GM12801 (cell line): Measurements from ENCODE around the gene SCUBE3.

ENCODE experiments used
- TF ChIP-seq, protein P1 (sequence below): IDR thresholded peaks from one replicate; pipeline ENCODE4 v1.5.1; 2011; ENCODE audit warnings: control low read depth; ENCODE audit not compliant: insufficient read length; ENCODE audit errors: extremely low read depth

Gene SCUBE3

DNA sequence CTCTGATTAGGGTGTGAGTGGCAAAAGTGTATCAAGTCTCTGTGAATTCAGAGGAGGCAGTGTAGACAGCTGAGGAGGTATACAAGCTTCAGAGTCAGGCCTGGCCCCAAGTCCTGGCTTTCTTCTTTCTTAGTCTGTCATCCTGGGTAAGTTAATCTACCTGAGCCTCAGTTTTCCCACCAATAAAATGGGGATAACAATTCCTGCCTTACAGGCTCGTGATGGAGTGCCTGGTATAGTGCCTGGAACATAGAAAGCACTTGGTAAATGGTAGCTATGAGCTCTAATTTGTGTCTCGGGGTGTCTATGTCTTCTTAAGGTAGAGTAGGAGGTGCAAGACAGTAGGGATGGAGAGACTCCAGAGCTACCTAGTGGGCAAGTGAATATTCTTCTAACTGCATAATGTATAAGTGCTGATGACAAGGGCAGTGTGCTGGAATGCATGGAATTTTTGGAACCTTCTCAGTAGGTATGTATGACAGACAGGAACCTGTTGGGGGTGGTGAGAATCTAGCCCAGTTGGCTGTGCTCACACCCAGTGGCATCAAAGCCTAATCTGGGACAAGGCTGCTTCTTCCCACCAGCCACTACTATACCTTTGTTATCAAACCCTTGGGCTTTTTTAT is 4.0 kb upstream of the SCUBE3 start:
- TF ChIP-seq, protein P1, sequence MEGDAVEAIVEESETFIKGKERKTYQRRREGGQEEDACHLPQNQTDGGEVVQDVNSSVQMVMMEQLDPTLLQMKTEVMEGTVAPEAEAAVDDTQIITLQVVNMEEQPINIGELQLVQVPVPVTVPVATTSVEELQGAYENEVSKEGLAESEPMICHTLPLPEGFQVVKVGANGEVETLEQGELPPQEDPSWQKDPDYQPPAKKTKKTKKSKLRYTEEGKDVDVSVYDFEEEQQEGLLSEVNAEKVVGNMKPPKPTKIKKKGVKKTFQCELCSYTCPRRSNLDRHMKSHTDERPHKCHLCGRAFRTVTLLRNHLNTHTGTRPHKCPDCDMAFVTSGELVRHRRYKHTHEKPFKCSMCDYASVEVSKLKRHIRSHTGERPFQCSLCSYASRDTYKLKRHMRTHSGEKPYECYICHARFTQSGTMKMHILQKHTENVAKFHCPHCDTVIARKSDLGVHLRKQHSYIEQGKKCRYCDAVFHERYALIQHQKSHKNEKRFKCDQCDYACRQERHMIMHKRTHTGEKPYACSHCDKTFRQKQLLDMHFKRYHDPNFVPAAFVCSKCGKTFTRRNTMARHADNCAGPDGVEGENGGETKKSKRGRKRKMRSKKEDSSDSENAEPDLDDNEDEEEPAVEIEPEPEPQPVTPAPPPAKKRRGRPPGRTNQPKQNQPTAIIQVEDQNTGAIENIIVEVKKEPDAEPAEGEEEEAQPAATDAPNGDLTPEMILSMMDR: no peak

- TF ChIP-seq, protein P1: no peak
Observed at GRCh38 chr6:35213298-35213791, 411 bp upstream of the SCUBE3 start.

DNA sequence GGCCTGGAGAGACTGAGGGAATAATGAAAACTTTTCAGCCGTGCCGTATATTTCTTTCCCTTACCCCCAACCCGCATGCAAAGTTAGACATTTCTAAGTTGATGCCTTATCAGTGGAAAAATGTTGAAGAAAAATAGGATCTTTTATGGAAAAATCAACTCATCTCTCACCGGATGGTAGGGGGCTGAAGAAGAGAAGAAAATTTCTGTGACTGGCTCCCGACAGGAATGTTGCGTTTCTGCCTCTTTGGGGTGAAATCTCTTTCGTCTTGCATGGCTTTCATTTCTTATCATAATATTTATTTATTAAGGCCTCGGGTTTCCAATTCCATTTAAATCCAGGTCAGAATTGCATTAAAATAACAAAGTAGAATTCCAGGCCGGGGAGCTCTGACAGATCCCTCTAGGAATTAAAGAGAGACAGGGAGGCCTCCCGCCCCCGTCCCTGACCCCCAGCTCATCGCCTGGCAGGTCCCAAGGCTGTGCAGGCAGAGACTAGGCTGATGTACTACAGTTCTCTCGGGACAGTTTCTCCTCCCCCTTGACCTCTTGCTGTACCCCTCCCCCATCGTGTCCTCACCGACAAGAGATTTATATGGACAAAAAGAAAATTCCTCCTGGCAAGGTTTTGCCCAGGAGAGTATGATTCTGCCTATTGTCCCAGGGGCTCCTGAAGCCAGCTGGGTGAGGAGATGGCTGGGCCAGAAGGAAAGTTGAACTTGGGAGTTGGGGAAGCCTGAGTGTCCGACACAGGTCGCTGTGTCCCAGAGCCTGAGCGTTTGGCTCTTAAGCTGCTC is 1.3 kb downstream of the SCUBE3 start:
- TF ChIP-seq, protein P1: no peak

GRCh38 chr6:35215665-35216411 is 2.1 kb downstream of the SCUBE3 start:
- TF ChIP-seq, protein P1: no peak

DNA sequence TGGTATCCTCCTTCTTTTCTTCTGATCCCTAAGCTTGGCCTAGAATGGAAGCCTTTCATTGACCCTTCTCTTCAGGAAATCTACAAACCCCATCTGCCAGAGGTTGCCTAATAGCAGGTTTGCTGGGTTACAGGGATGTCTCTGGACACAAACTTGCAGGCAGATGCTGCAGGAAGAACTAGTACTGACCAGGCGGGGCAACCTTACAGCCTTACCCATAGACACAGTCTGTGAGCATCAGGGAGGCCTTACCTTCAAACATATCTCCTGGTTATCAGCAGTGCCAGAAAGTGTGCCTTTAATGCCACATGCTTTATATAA is 2.6 kb downstream of the SCUBE3 start:
- TF ChIP-seq, protein P1: no peak

DNA sequence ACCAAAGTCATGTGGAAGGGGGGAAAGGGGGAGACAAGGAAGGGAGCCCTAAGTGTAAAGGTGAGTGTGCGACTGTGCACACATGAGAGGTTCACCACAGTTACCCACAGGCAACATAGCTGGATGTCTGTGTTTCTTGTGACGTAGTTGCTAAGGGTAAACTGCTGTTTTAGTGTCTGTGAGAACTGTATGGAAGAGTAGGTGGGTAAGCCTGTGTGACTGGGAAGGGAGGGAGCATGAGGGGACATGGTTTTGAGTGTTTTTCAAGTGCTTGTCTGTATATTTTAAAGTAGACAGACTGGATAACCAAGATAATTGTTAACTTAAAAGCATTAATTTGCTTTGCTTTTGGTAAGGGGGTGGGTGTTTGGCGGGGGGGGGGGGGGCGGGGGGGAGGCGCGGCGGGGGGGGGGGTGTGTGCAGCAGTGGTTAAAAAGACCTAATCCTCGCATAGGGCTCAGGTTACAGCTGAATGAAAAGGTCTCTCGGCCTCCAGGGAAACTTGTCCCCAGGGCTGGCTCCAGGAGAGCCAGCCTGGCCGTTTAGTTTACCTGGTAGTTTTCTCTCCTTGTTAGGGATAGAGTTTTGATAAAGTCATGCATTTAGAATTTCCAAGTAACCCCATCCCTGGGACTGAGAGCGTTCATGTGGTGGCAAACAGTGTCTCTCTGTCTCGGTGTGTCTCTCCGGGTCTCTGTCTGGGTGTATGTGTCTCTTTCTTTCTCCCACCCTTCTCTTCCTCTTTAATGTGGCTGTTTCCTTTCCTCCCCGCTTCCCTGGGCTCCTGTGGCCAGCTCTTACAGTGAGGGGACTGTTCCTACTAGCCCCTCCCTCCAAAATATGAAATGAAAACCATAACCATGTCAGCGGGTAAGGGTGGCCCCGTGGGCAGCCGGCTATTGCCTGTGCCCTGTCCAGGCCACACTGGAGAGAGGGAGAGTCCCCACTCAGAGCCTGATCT is 3.4 kb downstream of the SCUBE3 start:
- TF ChIP-seq, protein P1: no peak
